WTC11 (cell line): Measurements from ENCODE around the gene CSF1R. TPM values are rescaled to one million over a fixed set of nuclear protein-coding genes. Genes with fewer than 3 reads are reported as not detected.

Experiments used
- ATAC-seq: fragments of 200-7000 bp; cut with Tn5 transposase; 2 replicates; pipeline ENCODE4 v1.10.0; 2021; ENCODE audit warnings: mild to moderate bottlenecking, moderate library complexity
- CTCF ChIA-PET: fragments of 300-600 bp; sonication (Branson Sonifier 250); formaldehyde crosslinking; loops from one replicate; lab custom pipeline; 2021; ENCODE audit warnings: antibody characterized with exemption; lab: Charles Lee
- POLR2A ChIA-PET: fragments of 350-600 bp; sonication (Branson Sonifier 250); formaldehyde crosslinking; loops from one replicate; lab custom pipeline; 2021; ENCODE audit warnings: antibody characterized with exemption; lab: Charles Lee
- DNase-seq: peaks from one replicate; pipeline ENCODE4 v3.0.0; 2021; ENCODE audit warnings: low spot score
- H3K27ac Mint-ChIP-seq: 2 replicates; pipeline ENCODE4 v1.8.0; 2021; ENCODE audit warnings: mixed read lengths
- H3K27me3 Mint-ChIP-seq: 2 replicates; pipeline ENCODE4 v1.8.0; 2021; ENCODE audit warnings: low read depth, mild to moderate bottlenecking, moderate library complexity, mixed read lengths
- H3K36me3 Mint-ChIP-seq: 2 replicates; pipeline ENCODE4 v1.8.0; 2021; ENCODE audit warnings: mixed read lengths
- H3K4me1 Mint-ChIP-seq: 2 replicates; pipeline ENCODE4 v1.8.0; 2022; ENCODE audit warnings: mixed read lengths
- H3K4me3 Mint-ChIP-seq: 2 replicates; pipeline ENCODE4 v1.8.0; 2021; ENCODE audit warnings: mild to moderate bottlenecking, moderate library complexity, mixed read lengths
- H3K9me3 Mint-ChIP-seq: 2 replicates; pipeline ENCODE4 v1.8.0; 2021; ENCODE audit warnings: mixed read lengths
- ARID4B ChIP-seq: sonication (generic); formaldehyde crosslinking; IDR thresholded peaks from 2 replicates; pipeline ENCODE4 v1.8.0; 2023; ENCODE audit warnings: missing genetic modification reagents, mild to moderate bottlenecking, borderline replicate concordance
- CDX4 ChIP-seq: fragments of 250-450 bp; sonication (Bioruptor Pico); IDR thresholded peaks from 2 replicates; pipeline ENCODE4 v1.9.0; 2021; ENCODE audit warnings: moderate library complexity, mild to moderate bottlenecking, inconsistent platforms, borderline replicate concordance
- E2F4 ChIP-seq: sonication (generic); formaldehyde crosslinking; IDR thresholded peaks from 2 replicates; pipeline ENCODE4 v1.8.1; 2022; ENCODE audit warnings: low read depth, mild to moderate bottlenecking, moderate library complexity, missing genetic modification reagents, borderline replicate concordance
- ELF4 ChIP-seq: sonication (generic); formaldehyde crosslinking; IDR thresholded peaks from 2 replicates; pipeline ENCODE4 v1.8.1; 2022; ENCODE audit warnings: low read depth, mild to moderate bottlenecking, moderate library complexity, missing genetic modification reagents
- HMGA2 ChIP-seq: fragments of 250-450 bp; sonication (Bioruptor Pico); IDR thresholded peaks from 2 replicates; pipeline ENCODE4 v1.4.0; 2021; ENCODE audit warnings: mild to moderate bottlenecking, moderate library complexity
- IRF1 ChIP-seq: sonication (generic); formaldehyde crosslinking; IDR thresholded peaks from 2 replicates; pipeline ENCODE4 v1.8.0; 2023; ENCODE audit warnings: missing genetic modification reagents
- NR2C2 ChIP-seq: sonication (generic); formaldehyde crosslinking; IDR thresholded peaks from 2 replicates; pipeline ENCODE4 v1.8.0; 2022; ENCODE audit warnings: mild to moderate bottlenecking, missing genetic modification reagents
- RORB ChIP-seq: fragments of 250-450 bp; sonication (Bioruptor Pico); IDR thresholded peaks from 2 replicates; pipeline ENCODE4 v1.9.0; 2021; ENCODE audit warnings: mild to moderate bottlenecking
- TCF7 ChIP-seq: sonication (generic); formaldehyde crosslinking; IDR thresholded peaks from 2 replicates; pipeline ENCODE4 v1.8.0; 2022; ENCODE audit warnings: mild to moderate bottlenecking, low read depth, missing genetic modification reagents, moderate library complexity
- ZBTB43 ChIP-seq: sonication (generic); formaldehyde crosslinking; IDR thresholded peaks from 2 replicates; pipeline ENCODE4 v1.8.1; 2023; ENCODE audit warnings: mild to moderate bottlenecking, missing genetic modification reagents
- ZNF121 ChIP-seq: sonication (generic); formaldehyde crosslinking; IDR thresholded peaks from 2 replicates; pipeline ENCODE4 v1.8.0; 2023; ENCODE audit warnings: missing genetic modification reagents
- ZNF138 ChIP-seq: sonication (generic); formaldehyde crosslinking; conservative IDR thresholded peaks from 2 replicates; pipeline ENCODE4 v1.8.1; 2022; ENCODE audit warnings: mild to moderate bottlenecking, moderate library complexity, missing genetic modification reagents
- ZNF232 ChIP-seq: sonication (generic); formaldehyde crosslinking; IDR thresholded peaks from 2 replicates; pipeline ENCODE4 v1.8.0; 2022; ENCODE audit warnings: mild to moderate bottlenecking, missing genetic modification reagents
- ZNF423 ChIP-seq: fragments of 250-450 bp; sonication (Bioruptor Pico); IDR thresholded peaks from 2 replicates; pipeline ENCODE4 v2.1.2; 2022; ENCODE audit warnings: mild to moderate bottlenecking, moderate library complexity
- ZNF671 ChIP-seq: fragments of 250-450 bp; sonication (Bioruptor Pico); IDR thresholded peaks from 2 replicates; pipeline ENCODE4 v1.8.0; 2021; ENCODE audit warnings: mild to moderate bottlenecking
- total RNA-seq: library from RNA; stranded (reverse); gene quantifications from 3 replicates; pipeline ENCODE4 v1.2.3, GENCODE V29; 2021
- TF ChIP-seq, protein P1 (sequence below): fragments of 250-450 bp; sonication (Bioruptor Pico); conservative IDR thresholded peaks from 2 replicates; pipeline ENCODE4 v1.9.0; 2021; ENCODE audit warnings: mild to moderate bottlenecking
- TF ChIP-seq, protein P2 (sequence below): sonication (generic); formaldehyde crosslinking; IDR thresholded peaks from 2 replicates; pipeline ENCODE4 v1.8.0; 2022; ENCODE audit warnings: mild to moderate bottlenecking, missing genetic modification reagents
- TF ChIP-seq, protein P3 (sequence below): sonication (generic); formaldehyde crosslinking; IDR thresholded peaks from 2 replicates; pipeline ENCODE4 v1.8.0; 2022; ENCODE audit warnings: mild to moderate bottlenecking, missing genetic modification reagents
- TF ChIP-seq, protein P4 (sequence below): sonication (generic); formaldehyde crosslinking; IDR thresholded peaks from 2 replicates; pipeline ENCODE4 v1.8.1; 2022; ENCODE audit warnings: missing genetic modification reagents, borderline replicate concordance

The CSF1R gene
- total RNA-seq, 1 experiment from 2014 or later = 0.20 TPM

- TF ChIP-seq ARID4B (CRISPR knock-in tag) (no peak), CDX4 (CRISPR knock-in tag) (no peak), ZNF671 (CRISPR knock-in tag) (no peak), NR2C2 (CRISPR knock-in tag) (no peak), ZNF232 (no peak), ZNF121 (CRISPR knock-in tag) (no peak), E2F4 (no peak), TCF7 (CRISPR knock-in tag) (no peak)
Observed at GRCh38 chr5:150116667-150117400, 30.5 kb upstream of the CSF1R start (continued).

GRCh38 chr5:150114773-150115408, 28.5 kb upstream of the CSF1R start:
- no peaks in the 10 kb centered on the region for H3K36me3 Mint-ChIP-seq
- TF ChIP-seq HMGA2 (CRISPR knock-in tag) = no peak
- TF ChIP-seq, protein P1, sequence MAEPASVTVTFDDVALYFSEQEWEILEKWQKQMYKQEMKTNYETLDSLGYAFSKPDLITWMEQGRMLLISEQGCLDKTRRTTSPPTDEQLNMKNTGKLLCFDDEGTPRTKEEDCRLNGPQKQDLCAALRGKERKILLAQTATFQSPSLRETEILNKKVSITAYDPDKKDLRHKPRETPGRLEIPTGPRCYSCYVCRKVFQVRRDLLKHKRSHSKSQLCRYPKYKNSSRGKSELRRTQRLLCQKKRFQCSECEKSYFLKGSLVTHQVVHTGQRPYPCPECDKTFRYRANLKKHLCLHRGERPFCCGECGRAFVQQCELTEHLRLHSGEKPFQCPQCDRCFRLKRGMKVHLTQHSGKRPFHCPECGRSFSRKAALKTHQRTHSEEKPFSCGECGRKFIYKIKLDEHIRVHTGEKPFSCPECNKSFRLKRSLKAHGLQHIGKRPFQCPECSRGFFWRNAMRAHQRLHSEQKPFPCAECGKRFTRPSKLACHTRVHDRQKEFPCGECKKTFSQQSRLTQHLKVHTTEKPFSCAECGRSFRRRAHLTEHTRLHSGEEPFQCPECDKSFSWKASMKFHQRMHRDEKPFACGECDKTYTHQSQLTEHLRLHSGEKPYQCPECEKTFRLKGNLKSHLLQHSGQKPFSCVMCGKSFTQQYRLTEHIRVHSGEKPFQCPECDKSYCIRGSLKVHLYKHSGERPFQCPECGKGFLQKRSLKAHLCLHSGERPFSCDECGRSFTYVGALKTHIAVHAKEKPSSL (CRISPR knock-in tag) = no peak
- TF ChIP-seq, protein P2, sequence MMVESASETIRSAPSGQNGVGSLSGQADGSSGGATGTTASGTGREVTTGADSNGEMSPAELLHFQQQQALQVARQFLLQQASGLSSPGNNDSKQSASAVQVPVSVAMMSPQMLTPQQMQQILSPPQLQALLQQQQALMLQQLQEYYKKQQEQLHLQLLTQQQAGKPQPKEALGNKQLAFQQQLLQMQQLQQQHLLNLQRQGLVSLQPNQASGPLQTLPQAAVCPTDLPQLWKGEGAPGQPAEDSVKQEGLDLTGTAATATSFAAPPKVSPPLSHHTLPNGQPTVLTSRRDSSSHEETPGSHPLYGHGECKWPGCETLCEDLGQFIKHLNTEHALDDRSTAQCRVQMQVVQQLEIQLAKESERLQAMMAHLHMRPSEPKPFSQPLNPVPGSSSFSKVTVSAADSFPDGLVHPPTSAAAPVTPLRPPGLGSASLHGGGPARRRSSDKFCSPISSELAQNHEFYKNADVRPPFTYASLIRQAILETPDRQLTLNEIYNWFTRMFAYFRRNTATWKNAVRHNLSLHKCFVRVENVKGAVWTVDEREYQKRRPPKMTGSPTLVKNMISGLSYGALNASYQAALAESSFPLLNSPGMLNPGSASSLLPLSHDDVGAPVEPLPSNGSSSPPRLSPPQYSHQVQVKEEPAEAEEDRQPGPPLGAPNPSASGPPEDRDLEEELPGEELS (CRISPR knock-in tag) = no peak
- TF ChIP-seq ZNF423 (CRISPR knock-in tag) = no peak
- no peak for TF ChIP-seq ELF4 (CRISPR knock-in tag)
- TF ChIP-seq ZNF121 (CRISPR knock-in tag) = no peak
- TF ChIP-seq ZBTB43 = no peak
- TF ChIP-seq ZNF138 = no peak
- TF ChIP-seq IRF1 = no peak
- TF ChIP-seq, protein P3, sequence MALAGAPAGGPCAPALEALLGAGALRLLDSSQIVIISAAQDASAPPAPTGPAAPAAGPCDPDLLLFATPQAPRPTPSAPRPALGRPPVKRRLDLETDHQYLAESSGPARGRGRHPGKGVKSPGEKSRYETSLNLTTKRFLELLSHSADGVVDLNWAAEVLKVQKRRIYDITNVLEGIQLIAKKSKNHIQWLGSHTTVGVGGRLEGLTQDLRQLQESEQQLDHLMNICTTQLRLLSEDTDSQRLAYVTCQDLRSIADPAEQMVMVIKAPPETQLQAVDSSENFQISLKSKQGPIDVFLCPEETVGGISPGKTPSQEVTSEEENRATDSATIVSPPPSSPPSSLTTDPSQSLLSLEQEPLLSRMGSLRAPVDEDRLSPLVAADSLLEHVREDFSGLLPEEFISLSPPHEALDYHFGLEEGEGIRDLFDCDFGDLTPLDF (CRISPR knock-in tag) = no peak
- TF ChIP-seq RORB (CRISPR knock-in tag) = no peak
- TF ChIP-seq, protein P4, sequence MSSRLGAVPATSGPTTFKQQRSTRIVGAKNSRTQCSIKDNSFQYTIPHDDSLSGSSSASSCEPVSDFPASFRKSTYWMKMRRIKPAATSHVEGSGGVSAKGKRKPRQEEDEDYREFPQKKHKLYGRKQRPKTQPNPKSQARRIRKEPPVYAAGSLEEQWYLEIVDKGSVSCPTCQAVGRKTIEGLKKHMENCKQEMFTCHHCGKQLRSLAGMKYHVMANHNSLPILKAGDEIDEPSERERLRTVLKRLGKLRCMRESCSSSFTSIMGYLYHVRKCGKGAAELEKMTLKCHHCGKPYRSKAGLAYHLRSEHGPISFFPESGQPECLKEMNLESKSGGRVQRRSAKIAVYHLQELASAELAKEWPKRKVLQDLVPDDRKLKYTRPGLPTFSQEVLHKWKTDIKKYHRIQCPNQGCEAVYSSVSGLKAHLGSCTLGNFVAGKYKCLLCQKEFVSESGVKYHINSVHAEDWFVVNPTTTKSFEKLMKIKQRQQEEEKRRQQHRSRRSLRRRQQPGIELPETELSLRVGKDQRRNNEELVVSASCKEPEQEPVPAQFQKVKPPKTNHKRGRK (CRISPR knock-in tag) = no peak
- H3K27me3 Mint-ChIP-seq = no peaks in the 10 kb centered on the region
- POLR2A ChIA-PET = no interaction called here
- H3K27ac Mint-ChIP-seq = no peak overlapping the region
- DNase-seq (no peak), ATAC-seq (no peak)
- CTCF ChIA-PET = interaction anchor here (1.0 to 1.4 kb wide), 4 partner anchors 22 to 105 kb away, joined by 3 to 4 read pairs (median 4); no protein-coding TSS in a partner anchor
- H3K4me3 Mint-ChIP-seq = no peak overlapping the region
- no peaks in the 10 kb centered on the region for H3K9me3 Mint-ChIP-seq
- peaks cover 4% of the 10 kb centered on the region for H3K4me1 Mint-ChIP-seq
